Measurements from ENCODE around the gene RHBDL3. TPM values are rescaled to one million over a fixed set of nuclear protein-coding genes. Genes with fewer than 3 reads are reported as not detected.

RHBDL3 gene
- polyA plus RNA-seq, 1 donor (not counting 4 experiments of a cell fraction or from before 2014, with no cell fraction given), result not detected

DNA sequence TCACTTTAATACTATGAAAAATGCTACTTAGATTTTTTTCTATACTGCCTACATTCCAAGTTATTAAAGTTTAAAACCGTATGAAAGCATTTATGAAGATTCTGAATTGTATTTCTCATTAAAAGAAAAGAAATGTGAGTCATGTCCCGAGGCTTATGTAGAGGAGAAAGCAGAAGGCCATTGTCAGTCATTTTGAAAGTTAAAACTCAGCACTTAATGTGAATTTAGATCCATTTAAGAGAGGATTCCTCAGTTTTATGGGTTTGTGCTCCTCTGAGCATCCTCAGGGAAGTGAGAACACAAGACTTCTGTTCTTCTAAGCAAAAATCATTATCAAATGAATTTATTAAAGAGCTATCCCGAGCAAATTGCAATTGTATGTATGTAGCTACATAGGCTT lies 64.5 kb downstream of the RHBDL3 start:
- peaks cover 2 to 10% of the 10 kb centered on the region in 2 experiments for H3K36me3 ChIP-seq (ENCODE audit: control insufficient read depth in 2 of 2, extremely low read depth in 1 of 2, insufficient read depth in 2 of 2, low read length in 2 of 2)
- DNase-seq (ENCODE audit: low read depth, low spot score), result no peak
- no peaks in the 10 kb centered on the region for H3K79me2 ChIP-seq (ENCODE audit: control insufficient read depth, insufficient read depth, low read length)
- no peak for TF ChIP-seq EZH2 (IDR thresholded peaks at IDR 0.05; ENCODE audit: low read length)
- TF ChIP-seq, protein P1, sequence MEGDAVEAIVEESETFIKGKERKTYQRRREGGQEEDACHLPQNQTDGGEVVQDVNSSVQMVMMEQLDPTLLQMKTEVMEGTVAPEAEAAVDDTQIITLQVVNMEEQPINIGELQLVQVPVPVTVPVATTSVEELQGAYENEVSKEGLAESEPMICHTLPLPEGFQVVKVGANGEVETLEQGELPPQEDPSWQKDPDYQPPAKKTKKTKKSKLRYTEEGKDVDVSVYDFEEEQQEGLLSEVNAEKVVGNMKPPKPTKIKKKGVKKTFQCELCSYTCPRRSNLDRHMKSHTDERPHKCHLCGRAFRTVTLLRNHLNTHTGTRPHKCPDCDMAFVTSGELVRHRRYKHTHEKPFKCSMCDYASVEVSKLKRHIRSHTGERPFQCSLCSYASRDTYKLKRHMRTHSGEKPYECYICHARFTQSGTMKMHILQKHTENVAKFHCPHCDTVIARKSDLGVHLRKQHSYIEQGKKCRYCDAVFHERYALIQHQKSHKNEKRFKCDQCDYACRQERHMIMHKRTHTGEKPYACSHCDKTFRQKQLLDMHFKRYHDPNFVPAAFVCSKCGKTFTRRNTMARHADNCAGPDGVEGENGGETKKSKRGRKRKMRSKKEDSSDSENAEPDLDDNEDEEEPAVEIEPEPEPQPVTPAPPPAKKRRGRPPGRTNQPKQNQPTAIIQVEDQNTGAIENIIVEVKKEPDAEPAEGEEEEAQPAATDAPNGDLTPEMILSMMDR (optimal IDR thresholded peaks at IDR 0.05 in 1 of 3, IDR thresholded peaks at IDR 0.05 in 1 of 3, conservative IDR thresholded peaks at IDR 0.05 in 1 of 3; ENCODE audit: extremely low read depth in 1 of 3, insufficient read depth in 2 of 3, low read length in 3 of 3), result no peak
- FAIRE-seq, result no peak
- H3K4me1 ChIP-seq (ENCODE audit: control insufficient read depth, extremely low read depth, insufficient read depth, low read length), result no peaks in the 10 kb centered on the region
- H3K9ac ChIP-seq (ENCODE audit: control insufficient read depth, extremely low read depth, insufficient read depth, low read length), result no peak overlapping the region
- no peak overlapping the region for H3K4me2 ChIP-seq (ENCODE audit: control insufficient read depth, extremely low read depth, insufficient read depth, low read depth, low read length)
- no peak overlapping the region for H3K4me3 ChIP-seq (ENCODE audit: control insufficient read depth in 2 of 3, extremely low read depth in 1 of 3, insufficient read depth in 2 of 3, low read depth in 1 of 3, low read length in 3 of 3)
- no peak overlapping the region for H2AFZ ChIP-seq (ENCODE audit: control insufficient read depth, low read length)
- dilution Hi-C loops (cut with MboI; ENCODE audit: extremely low pct_ligation_motif_present, low sequenced_read_pairs), result no loop called here
- no peaks in the 10 kb centered on the region for H4K20me1 ChIP-seq (ENCODE audit: control insufficient read depth, extremely low read depth, insufficient read depth, low read length)
- H3K27ac ChIP-seq (ENCODE audit: control insufficient read depth, insufficient read depth, low read length), result no peak overlapping the region
- no peaks in the 10 kb centered on the region for H3K9me3 ChIP-seq (ENCODE audit: control insufficient read depth, low read depth, low read length)
- no peaks in the 10 kb centered on the region for H3K27me3 ChIP-seq (ENCODE audit: control insufficient read depth, extremely low read depth, insufficient read depth, low read length)
- no peaks in the 10 kb centered on the region for H3K9me1 ChIP-seq (ENCODE audit: control insufficient read depth, extremely low read depth, insufficient read depth, low read length)

DNA sequence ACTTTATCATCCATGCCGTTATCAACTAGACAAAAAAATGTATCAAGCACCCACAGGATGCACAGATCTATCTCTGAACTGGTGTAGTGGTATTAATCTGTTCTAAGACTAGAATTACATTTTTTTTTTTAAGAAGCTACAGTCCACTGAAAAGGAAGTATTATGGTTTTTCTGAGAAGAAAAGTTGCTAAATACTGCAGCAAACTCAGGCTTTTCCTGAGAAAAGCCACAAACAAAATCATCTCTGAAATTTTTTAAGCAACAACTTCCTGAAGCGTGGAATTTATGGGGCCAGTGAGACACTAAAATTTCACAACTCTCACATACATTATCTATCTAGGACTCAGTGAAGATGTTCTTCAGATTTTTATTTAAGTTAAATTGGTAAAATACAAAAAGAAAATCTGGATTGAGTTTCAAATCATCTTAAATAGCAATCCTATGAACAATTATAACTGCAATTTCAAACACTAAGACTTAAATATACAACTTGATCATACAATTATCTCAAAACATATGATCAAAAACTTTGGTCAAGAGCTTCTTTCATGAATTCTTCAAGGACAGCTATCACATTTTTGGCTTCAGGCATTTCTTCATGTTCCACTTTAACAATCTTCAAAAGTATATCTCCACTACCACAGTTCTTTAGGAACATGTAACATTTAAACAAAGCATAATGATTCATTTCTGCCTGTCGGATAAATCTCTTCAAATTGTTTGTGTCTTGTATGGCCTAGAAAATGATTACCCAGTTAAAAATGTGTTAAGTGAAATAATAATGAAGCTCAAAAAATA lies 65.8 kb downstream of the RHBDL3 start:
- Histone ChIP-seq H3K36me3 (ENCODE audit: control insufficient read depth in 2 of 2, extremely low read depth in 1 of 2, insufficient read depth in 2 of 2, low read length in 2 of 2) (peaks cover 2 to 10% of the 10 kb centered on the region in 2 experiments), H3K9me1 (ENCODE audit: control insufficient read depth, extremely low read depth, insufficient read depth, low read length) (no peaks in the 10 kb centered on the region), H3K4me3 (ENCODE audit: control insufficient read depth in 2 of 3, extremely low read depth in 1 of 3, insufficient read depth in 2 of 3, low read depth in 1 of 3, low read length in 3 of 3) (no peak overlapping the region), H3K4me1 (ENCODE audit: control insufficient read depth, extremely low read depth, insufficient read depth, low read length) (peaks cover 7% of the 10 kb centered on the region), H3K4me2 (ENCODE audit: control insufficient read depth, extremely low read depth, insufficient read depth, low read depth, low read length) (no peak overlapping the region), H3K79me2 (ENCODE audit: control insufficient read depth, insufficient read depth, low read length) (no peaks in the 10 kb centered on the region), H3K9ac (ENCODE audit: control insufficient read depth, extremely low read depth, insufficient read depth, low read length) (no peak overlapping the region), H4K20me1 (ENCODE audit: control insufficient read depth, extremely low read depth, insufficient read depth, low read length) (no peaks in the 10 kb centered on the region), H2AFZ (ENCODE audit: control insufficient read depth, low read length) (no peak overlapping the region), H3K27ac (ENCODE audit: control insufficient read depth, insufficient read depth, low read length) (no peak overlapping the region), H3K27me3 (ENCODE audit: control insufficient read depth, extremely low read depth, insufficient read depth, low read length) (no peaks in the 10 kb centered on the region), H3K9me3 (ENCODE audit: control insufficient read depth, low read depth, low read length) (no peaks in the 10 kb centered on the region)
- dilution Hi-C loops (cut with MboI; ENCODE audit: extremely low pct_ligation_motif_present, low sequenced_read_pairs), result no loop called here
- FAIRE-seq (no peak), DNase-seq (ENCODE audit: low read depth, low spot score) (no peak)
- TF ChIP-seq, protein P1 (optimal IDR thresholded peaks at IDR 0.05 in 1 of 3, IDR thresholded peaks at IDR 0.05 in 1 of 3, conservative IDR thresholded peaks at IDR 0.05 in 1 of 3; ENCODE audit: extremely low read depth in 1 of 3, insufficient read depth in 2 of 3, low read length in 3 of 3), result no peak
- TF ChIP-seq EZH2 (IDR thresholded peaks at IDR 0.05; ENCODE audit: low read length), result no peak

Measured in keratinocyte (primary cell).